RWPE1 (cell line): Measurements from ENCODE around the gene RNF220.
"Not testable (repeated sequence)": the region's sequence is repeated elsewhere in the genome, so short reads cannot be mapped to it uniquely, and the experiment has no call there.

Source experiments
- CTCF ChIA-PET: fragments of 350-600 bp; sonication (Branson Sonifier 250); formaldehyde crosslinking; extraction: SDS; loops from one replicate; lab custom pipeline; 2021; lab: Yijun Ruan, JAX
- POLR2A ChIA-PET: fragments of 400-600 bp; formaldehyde crosslinking; extraction: SDS; loops from one replicate; lab custom pipeline; 2020; ENCODE audit warnings: antibody characterized with exemption; ENCODE audit not compliant: low non-redundant PET; lab: Yijun Ruan, JAX
- DNase-seq: peaks from one replicate; pipeline ENCODE4 v3.0.0; 2012; ENCODE audit warnings: low spot score
- H3K27ac ChIP-seq: fragments of 450-650 bp; 2 replicates; pipeline ENCODE4 v1.5.1; 2017
- CTCF ChIP-seq: fragments of 450-650 bp; conservative IDR thresholded peaks from 2 replicates; pipeline ENCODE4 v1.5.1; 2017; ENCODE audit warnings: low read depth, mild to moderate bottlenecking

Gene RNF220

GRCh38 chr1:44698138-44698537, 293.1 kb downstream of the RNF220 start:
- POLR2A ChIA-PET, result no interaction called here
- CTCF ChIA-PET, result no interaction called here
- no peak overlapping the region for H3K27ac ChIP-seq
- no peak for DNase-seq
- TF ChIP-seq CTCF, result no peak

- POLR2A ChIA-PET, H3K27ac ChIP-seq, DNase-seq: not testable (repeated sequence)
- CTCF ChIA-PET, result interaction anchor here (0.5 kb wide), 1 partner anchor 31 kb away, joined by 3 read pairs; no protein-coding TSS in a partner anchor
Measured at GRCh38 chr1:44699375-44699774, 294.3 kb downstream of the RNF220 start.

GRCh38 chr1:44700573-44700972, 295.5 kb downstream of the RNF220 start:
- no peak for TF ChIP-seq CTCF

GRCh38 chr1:44701141-44701573, 296.1 kb downstream of the RNF220 start:
- TF ChIP-seq CTCF, result no peak
- ChIA-PET POLR2A (interaction anchor here (0.8 kb wide), 1 partner anchor 279 kb away, joined by 12 read pairs; no protein-coding TSS in a partner anchor), CTCF (interaction anchor here (0.5 kb wide), 1 partner anchor 12 kb away, joined by 4 read pairs; no protein-coding TSS in a partner anchor)
- DNase-seq, result peak; percentile 22
- H3K27ac ChIP-seq, result no peak overlapping the region

More at GRCh38 chr1:44700573-44700972, 295.5 kb downstream of the RNF220 start:
- DNase-seq, result no peak
- no peak overlapping the region for H3K27ac ChIP-seq
- POLR2A ChIA-PET, result interaction anchor here (0.8 kb wide), 1 partner anchor 279 kb away, joined by 12 read pairs; no protein-coding TSS in a partner anchor
- CTCF ChIA-PET, result no interaction called here
